Heart left ventricle (tissue), 13 donors: ENCODE data around the gene FBXL3.
"Not testable (repeated sequence)": the region's sequence is repeated elsewhere in the genome, so short reads cannot be mapped to it uniquely, and the experiment has no call there.

Source experiments
- CTCF ChIP-seq, 12 donors: fragments of 200-600 bp; sonication (generic) in 4 of 12; IDR thresholded peaks; one replicate each; pipeline versions ENCODE4 v1.5.0 to v1.8.0; 2018 to 2022; ENCODE audit warnings: antibody characterized with exemption in 12 of 12, mild to moderate bottlenecking in 5 of 12
- POLR2A ChIP-seq, 2 donors: fragments of 450-650 bp; IDR thresholded peaks; one replicate each; pipeline ENCODE4 v1.6.1; 2017; ENCODE audit warnings: antibody characterized with exemption in 2 of 2, mild to moderate bottlenecking in 2 of 2, moderate library complexity in 2 of 2
- donor health status: ischemic (EF 13 %, LVEDD 7.1; RV severe dilation, severe dysfunction).
- donor health status: DM: no; HTN: yes; CAD: no.
- donor health status: DM: no; HTN: no; CAD: no.
- donor health status: ischemic (EF 25% LVEDD 6.9; RV normal size, moderate dysfunction).
- donor health status: ischemic (EF 25% LVEDD 5.7; RV mildly dilated, moderate dysfunction).
- donor health status: ischemic (EF 35%, LVEDD 5.7; RV mildly dilated, moderate dysfunction).
- donor health status: nonischemic (EF 11% LVEDD 7.7; RV severe dilation, severe dysfunction).
- donor health status: DM: yes; HTN: yes; CAD: no.
- donor health status: PGD.
- donor health status: ischemic (EF 29% LVEDD 5.4; RV normal size, mild dysfunction).
- donor health status: nonischemic (EF 23%, LVEDD 6.1; RV moderate dilation, normal function).

- TF ChIP-seq POLR2A, CTCF (IDR thresholded peaks at IDR 0.05): not testable (repeated sequence)
Measured at GRCh38 chr13:76959734-76960133, 67.2 kb downstream of the FBXL3 start.
